CD4-positive, alpha-beta memory T cell (primary cell): Measurements from ENCODE around the gene ARRDC2. TPM values are rescaled to one million over a fixed set of nuclear protein-coding genes. Genes with fewer than 3 reads are reported as not detected.

ENCODE experiments used
- CTCF ChIA-PET: fragments of 350-600 bp; sonication (Branson Sonifier 250); formaldehyde crosslinking; loops from one replicate; lab custom pipeline; 2021; ENCODE audit warnings: inconsistent platforms; ENCODE audit not compliant: partially characterized antibody; lab: Charles Lee
- POLR2A ChIA-PET: fragments of 350-600 bp; sonication (Branson Sonifier 250); formaldehyde crosslinking; loops from one replicate; lab custom pipeline; 2021; ENCODE audit not compliant: partially characterized antibody; lab: Charles Lee
- DNase-seq, 5 donors: peaks; one replicate each; pipeline versions ENCODE4 v3.0.0 to v3.0.0-alpha.2; 2020 to 2022; ENCODE audit warnings: mixed read lengths in 1 of 5
- H3K27ac ChIP-seq: one replicate; pipeline ENCODE4 v1.7.0; 2013; ENCODE audit warnings: low read depth, low read length
- H3K27me3 ChIP-seq: 2 replicates; pipeline ENCODE4 v1.7.0; 2013; ENCODE audit warnings: mild to moderate bottlenecking, low read length, moderate library complexity; ENCODE audit not compliant: insufficient read depth
- H3K36me3 ChIP-seq: 2 replicates; pipeline ENCODE4 v1.7.0; 2013; ENCODE audit warnings: mild to moderate bottlenecking, low read length, moderate library complexity; ENCODE audit not compliant: insufficient read depth
- H3K4me1 ChIP-seq: 2 replicates; pipeline ENCODE4 v1.7.0; 2013; ENCODE audit warnings: mild to moderate bottlenecking, low read length, moderate library complexity; ENCODE audit not compliant: insufficient read depth
- H3K4me3 ChIP-seq, 2 donors: one replicate each; pipeline ENCODE4 v1.7.0; 2013; ENCODE audit warnings: low read length in 2 of 2, mild to moderate bottlenecking in 1 of 2
- H3K9me3 ChIP-seq, 2 donors: one replicate each; pipeline ENCODE4 v1.7.0; 2013; ENCODE audit warnings: low read length in 2 of 2, control low read depth in 1 of 2; ENCODE audit not compliant: control insufficient read depth in 1 of 2
- H3K27ac Mint-ChIP-seq, 7 donors: one replicate each; pipeline ENCODE4 v1.8.0; 2020 to 2021; ENCODE audit warnings: mixed read lengths in 7 of 7, mild to moderate bottlenecking in 6 of 7, inconsistent platforms in 3 of 7, moderate library complexity in 3 of 7
- H3K27me3 Mint-ChIP-seq, 2 donors: one replicate each; pipeline ENCODE4 v1.8.0; 2020 to 2021; ENCODE audit warnings: mixed read lengths in 2 of 2
- H3K36me3 Mint-ChIP-seq, 2 donors: one replicate each; pipeline ENCODE4 v1.8.0; 2020 to 2021; ENCODE audit warnings: mixed read lengths in 2 of 2, inconsistent platforms in 1 of 2, mild to moderate bottlenecking in 1 of 2
- H3K4me1 Mint-ChIP-seq, 4 donors: one replicate each; pipeline ENCODE4 v1.8.0; 2020 to 2021; ENCODE audit warnings: mixed read lengths in 4 of 4, mild to moderate bottlenecking in 1 of 4
- H3K4me3 Mint-ChIP-seq, 8 donors: one replicate each; pipeline ENCODE4 v1.8.0; 2020 to 2021; ENCODE audit warnings: mixed read lengths in 8 of 8, mild to moderate bottlenecking in 7 of 8, moderate library complexity in 6 of 8, inconsistent platforms in 3 of 8
- H3K9me3 Mint-ChIP-seq, 8 donors: one replicate each; pipeline ENCODE4 v1.8.0; 2020 to 2021; ENCODE audit warnings: mixed read lengths in 8 of 8, mild to moderate bottlenecking in 5 of 8, inconsistent platforms in 3 of 8, moderate library complexity in 1 of 8
- intact Hi-C: fragments of 100-400 bp; cut with micrococcal nuclease; formaldehyde crosslinking; loops from one replicate; pipeline ENCODE4 v1.15.1; 2023
- polyA plus RNA-seq, 2 donors: library from polyadenylated mRNA; unstranded; fragments of 300-500 nt; fragmentation: Illumina TruSeq; gene quantifications; one replicate each; pipeline ENCODE4 v1.2.3, GENCODE V29; 2021
- total RNA-seq, 2 experiments: library from RNA; stranded (reverse); gene quantifications; one replicate each; pipeline ENCODE4 v1.2.3, GENCODE V29; 2021

The ARRDC2 gene
- total and polyA plus RNA-seq, 4 experiments from 2014 or later: 39.8 to 138 (median 92.1) TPM

GRCh38 chr19:18059902-18060301, 51.9 kb downstream of the ARRDC2 start:
- intact Hi-C loops: loop anchor here (5.0 to 10.0 kb wide), 2 partner anchors 55 to 92 kb away; partner anchors contain the start of gene PIK3R2
- CTCF ChIA-PET: interaction anchor here (0.8 to 8.8 kb wide), 11 partner anchors 15 to 504 kb away, joined by 3 to 148 read pairs (median 6); partner anchors contain the start of gene ARRDC2

GRCh38 chr19:18060472-18060871, 52.5 kb downstream of the ARRDC2 start:
- H3K27me3 ChIP-seq: no peaks in the 10 kb centered on the region
- H3K27me3 Mint-ChIP-seq: no peaks in the 10 kb centered on the region
- H3K36me3 Mint-ChIP-seq: peaks cover 19 to 33% of the 10 kb centered on the region in 2 donors
- no peaks in the 10 kb centered on the region for H3K9me3 Mint-ChIP-seq
- H3K4me1 ChIP-seq: peaks cover 11% of the 10 kb centered on the region
- peaks cover 8 to 10% (median 9%) of the 10 kb centered on the region in 4 donors for H3K4me1 Mint-ChIP-seq
- ChIA-PET POLR2A (interaction anchor here (0.7 to 11.6 kb wide), 4 partner anchors 29 to 58 kb away, joined by 3 to 140 read pairs (median 22); partner anchors contain the start of gene ARRDC2), CTCF (interaction anchor here (0.8 to 8.8 kb wide), 7 partner anchors 16 to 504 kb away, joined by 3 to 148 read pairs (median 20); partner anchors contain the start of gene ARRDC2)
- no peak for DNase-seq
- no peaks in the 10 kb centered on the region for H3K9me3 ChIP-seq
- H3K27ac Mint-ChIP-seq: no peak overlapping the region
- peaks cover 24% of the 10 kb centered on the region for H3K36me3 ChIP-seq
- intact Hi-C loops: loop anchor here (5.0 to 10.0 kb wide), 2 partner anchors 54 to 92 kb away; partner anchors contain the start of gene PIK3R2
- no peak overlapping the region for H3K4me3 Mint-ChIP-seq
- no peak overlapping the region for H3K4me3 ChIP-seq
- H3K27ac ChIP-seq: no peak overlapping the region

More at GRCh38 chr19:18059902-18060301, 51.9 kb downstream of the ARRDC2 start:
- no peak for DNase-seq
- H3K4me3 Mint-ChIP-seq: no peak overlapping the region
- Histone ChIP-seq H3K9me3 (no peaks in the 10 kb centered on the region), H3K4me1 (peaks cover 11% of the 10 kb centered on the region), H3K36me3 (peaks cover 19% of the 10 kb centered on the region), H3K27ac (no peak overlapping the region), H3K27me3 (no peaks in the 10 kb centered on the region), H3K4me3 (no peak overlapping the region)
- H3K4me1 Mint-ChIP-seq: peaks cover 7 to 10% (median 8%) of the 10 kb centered on the region in 4 donors
- peaks cover 15 to 30% of the 10 kb centered on the region in 2 donors for H3K36me3 Mint-ChIP-seq
- H3K9me3 Mint-ChIP-seq: no peaks in the 10 kb centered on the region
- H3K27me3 Mint-ChIP-seq: no peaks in the 10 kb centered on the region
- POLR2A ChIA-PET: interaction anchor here (0.9 to 11.6 kb wide), 6 partner anchors 27 to 58 kb away, joined by 3 to 140 read pairs (median 8); partner anchors contain the start of genes ARRDC2 and IL12RB1
- H3K27ac Mint-ChIP-seq: peak overlapping the region in 1 of 7 donors; percentile 43

- H3K27ac Mint-ChIP-seq: peak overlapping the region in 2 of 7 donors; percentile 42 to 70
- no peak overlapping the region for H3K27ac ChIP-seq
- H3K4me3 Mint-ChIP-seq: no peak overlapping the region
- intact Hi-C loops: loop anchor here (5.0 to 10.0 kb wide), 2 partner anchors 53 to 90 kb away; partner anchors contain the start of gene PIK3R2
- CTCF ChIA-PET: interaction anchor here (0.8 to 8.8 kb wide), 6 partner anchors 10 to 332 kb away, joined by 3 to 148 read pairs (median 6); partner anchors contain the start of gene ARRDC2
- H3K4me1 Mint-ChIP-seq: peaks cover 8 to 10% (median 9%) of the 10 kb centered on the region in 4 donors
- H3K27me3 Mint-ChIP-seq: no peaks in the 10 kb centered on the region
- H3K9me3 Mint-ChIP-seq: no peaks in the 10 kb centered on the region
- peaks cover 11% of the 10 kb centered on the region for H3K4me1 ChIP-seq
- peaks cover 19 to 38% of the 10 kb centered on the region in 2 donors for H3K36me3 Mint-ChIP-seq
- POLR2A ChIA-PET: interaction anchor here (1.6 to 11.6 kb wide), 3 partner anchors 17 to 60 kb away, joined by 4 to 140 read pairs (median 40); partner anchors contain the start of gene ARRDC2
- no peak for DNase-seq
- no peaks in the 10 kb centered on the region for H3K9me3 ChIP-seq
- H3K36me3 ChIP-seq: peaks cover 24% of the 10 kb centered on the region
- no peaks in the 10 kb centered on the region for H3K27me3 ChIP-seq
- no peak overlapping the region for H3K4me3 ChIP-seq
Measured at GRCh38 chr19:18062028-18062427, 54.1 kb downstream of the ARRDC2 start.

- Mint-ChIP-seq H3K27ac (peak overlapping the region in 4 of 7 donors; percentile 16 to 76 (median 43)), H3K4me1 (peaks cover 2 to 6% (median 3%) of the 10 kb centered on the region in 4 donors), H3K36me3 (peaks cover 19 to 42% of the 10 kb centered on the region in 2 donors), H3K4me3 (peak overlapping the region in 1 of 8 donors; percentile 59), H3K9me3 (no peaks in the 10 kb centered on the region), H3K27me3 (no peaks in the 10 kb centered on the region)
- H3K4me1 ChIP-seq: peaks cover 3% of the 10 kb centered on the region
- H3K27me3 ChIP-seq: no peaks in the 10 kb centered on the region
- H3K9me3 ChIP-seq: no peaks in the 10 kb centered on the region
- peaks cover 24% of the 10 kb centered on the region for H3K36me3 ChIP-seq
- no peak overlapping the region for H3K4me3 ChIP-seq
- CTCF ChIA-PET: interaction anchor here (1.1 kb wide), 1 partner anchor 50 kb away, joined by 3 read pairs; no protein-coding TSS in a partner anchor
- POLR2A ChIA-PET: interaction anchor here (1.0 to 11.6 kb wide), 3 partner anchors 18 to 55 kb away, joined by 3 to 140 read pairs (median 6); partner anchors contain the start of genes ARRDC2 and IL12RB1
- DNase-seq: peak in 3 of 5 donors; percentile 24 to 32 (median 24)
- intact Hi-C loops: loop anchor here (1.0 to 10.0 kb wide), 3 partner anchors 51 to 189 kb away; partner anchors contain the start of gene PIK3R2
- H3K27ac ChIP-seq: no peak overlapping the region
Measured at GRCh38 chr19:18063463-18063862, 55.5 kb downstream of the ARRDC2 start.

Other genes starting within 250 kb of the ARRDC2 start
- gene B3GNT3, start 213.0 kb upstream of the ARRDC2 start, total RNA-seq: not detected
- under 1 TPM; 0.34 to 0.72 TPM for gene B3GNT3, start 213.0 kb upstream of the ARRDC2 start, polyA plus RNA-seq
- 1 to 10 TPM; 5.0 to 5.3 TPM for gene INSL3, start 186.7 kb upstream of the ARRDC2 start, total RNA-seq
- gene INSL3, start 186.7 kb upstream of the ARRDC2 start, polyA plus RNA-seq: 1 to 10 TPM; 1.0 to 3.9 TPM
- 100 to 1,000 TPM; 132 to 135 TPM for gene JAK3, start 160.2 kb upstream of the ARRDC2 start, total RNA-seq
- 10 to 100 TPM; 74.6 to 96.2 TPM for gene JAK3, start 160.2 kb upstream of the ARRDC2 start, polyA plus RNA-seq
- 1,000 to 10,000 TPM; 3,084 to 3,117 TPM for gene RPL18A, start 148.3 kb upstream of the ARRDC2 start, total RNA-seq
- gene RPL18A, start 148.3 kb upstream of the ARRDC2 start, polyA plus RNA-seq: 1,000 to 10,000 TPM; 3,184 to 4,119 TPM
- 1 to 10 TPM; 2.6 to 2.9 TPM for gene SLC5A5, start 136.2 kb upstream of the ARRDC2 start, total RNA-seq
- gene SLC5A5, start 136.2 kb upstream of the ARRDC2 start, polyA plus RNA-seq: 1 to 10 TPM in 1 of 2 donors, under 1 TPM in 1; 0.92 to 1.2 TPM
- 10 to 100 TPM; 30.0 to 34.2 TPM for gene CCDC124, start 75.2 kb upstream of the ARRDC2 start, total RNA-seq
- gene CCDC124, start 75.2 kb upstream of the ARRDC2 start, polyA plus RNA-seq: 10 to 100 TPM; 24.5 to 49.9 TPM
- not detected for gene KCNN1, start 41.1 kb upstream of the ARRDC2 start, total RNA-seq
- not detected for gene KCNN1, start 41.1 kb upstream of the ARRDC2 start, polyA plus RNA-seq
- 10 to 100 TPM; 39.3 to 42.1 TPM for gene IL12RB1, start 78.8 kb downstream of the ARRDC2 start, total RNA-seq
- 10 to 100 TPM; 35.0 to 55.1 TPM for gene IL12RB1, start 78.8 kb downstream of the ARRDC2 start, polyA plus RNA-seq
- 10 to 100 TPM; 51.6 to 53.9 TPM for gene MAST3, start 89.6 kb downstream of the ARRDC2 start, total RNA-seq
- 10 to 100 TPM in 1 of 2 donors, 1 to 10 TPM in 1; 4.3 to 16.7 TPM for gene MAST3, start 89.6 kb downstream of the ARRDC2 start, polyA plus RNA-seq
- 10 to 100 TPM; 18.1 to 23.0 TPM for gene PIK3R2, start 145.0 kb downstream of the ARRDC2 start, total RNA-seq
- 1 to 10 TPM; 1.5 to 6.6 TPM for gene PIK3R2, start 145.0 kb downstream of the ARRDC2 start, polyA plus RNA-seq
- gene IFI30, start 165.6 kb downstream of the ARRDC2 start, total RNA-seq: 10 to 100 TPM; 48.3 to 56.9 TPM
- 10 to 100 TPM in 1 of 2 donors, 1 to 10 TPM in 1; 6.3 to 16.7 TPM for gene IFI30, start 165.6 kb downstream of the ARRDC2 start, polyA plus RNA-seq
- gene MPV17L2, start 185.0 kb downstream of the ARRDC2 start, total RNA-seq: 1 to 10 TPM; 7.6 to 7.8 TPM
- 10 to 100 TPM; 10.5 to 13.7 TPM for gene MPV17L2, start 185.0 kb downstream of the ARRDC2 start, polyA plus RNA-seq
- gene RAB3A, start 195.9 kb downstream of the ARRDC2 start, total RNA-seq: 1 to 10 TPM; 4.7 to 4.8 TPM
- gene RAB3A, start 195.9 kb downstream of the ARRDC2 start, polyA plus RNA-seq: 1 to 10 TPM in 1 of 2 donors, under 1 TPM in 1; 0.59 to 1.0 TPM
- under 1 TPM in 1 of 2 experiments, not detected in 1; 0.52 TPM for gene PDE4C, start 218.3 kb downstream of the ARRDC2 start, total RNA-seq
- not detected for gene PDE4C, start 218.3 kb downstream of the ARRDC2 start, polyA plus RNA-seq